CD14-positive monocyte (primary cell): ENCODE results near the gene SLC23A1. TPM values are rescaled to one million over a fixed set of nuclear protein-coding genes. Genes with fewer than 3 reads are reported as not detected.

Experiments
- DNase-seq, 3 donors: peaks; one replicate each; pipeline ENCODE4 v3.0.0-alpha.2; 2011 to 2022
- H2AFZ ChIP-seq: 2 replicates; pipeline ENCODE4 v1.6.0; 2012; ENCODE audit warnings: mild to moderate bottlenecking, low read depth, low read length, inconsistent platforms; ENCODE audit not compliant: insufficient read depth, poor library complexity, severe bottlenecking
- H3K27ac ChIP-seq, 2 donors: 1 replicate in 1 of 2; 2 replicates in 1 of 2; pipeline ENCODE4 v1.5.1; 2012 to 2013; ENCODE audit warnings: low read length in 2 of 2, control low read depth in 1 of 2, inconsistent platforms in 1 of 2, low read depth in 1 of 2, mild to moderate bottlenecking in 1 of 2
- H3K27me3 ChIP-seq, 2 donors: one replicate each; pipeline versions ENCODE4 v1.6.0 to v1.6.1; 2011 to 2013; ENCODE audit warnings: low read length in 2 of 2; ENCODE audit not compliant: control insufficient read depth in 2 of 2, insufficient read depth in 2 of 2
- H3K36me3 ChIP-seq, 2 donors: replicated peaks in 1 of 2; 1 replicate in 1 of 2; 2 replicates in 1 of 2; pipeline versions ENCODE4 v1.5.1 to v1.6.1; 2012 to 2013; ENCODE audit warnings: low read length in 2 of 2, control low read depth in 1 of 2, inconsistent platforms in 1 of 2, mild to moderate bottlenecking in 1 of 2; ENCODE audit not compliant: insufficient read depth in 2 of 2, control insufficient read depth in 1 of 2
- H3K4me1 ChIP-seq, 2 donors: 1 replicate in 1 of 2; 2 replicates in 1 of 2; pipeline versions ENCODE4 v1.5.1 to v1.6.1; 2012 to 2013; ENCODE audit warnings: low read length in 2 of 2, control low read depth in 1 of 2, inconsistent platforms in 1 of 2, mild to moderate bottlenecking in 1 of 2, moderate library complexity in 1 of 2; ENCODE audit not compliant: insufficient read depth in 2 of 2, control insufficient read depth in 1 of 2
- H3K4me2 ChIP-seq: replicated peaks from 2 replicates; pipeline ENCODE3; 2012; ENCODE audit warnings: low read length, moderate library complexity, mild to moderate bottlenecking; ENCODE audit not compliant: poor library complexity, severe bottlenecking; ENCODE audit errors: extremely low read depth
- H3K4me3 ChIP-seq, 3 experiments: fragments of 200-600 bp in 1 of 3; sonication (generic) in 1 of 3; replicated peaks in 1 of 3; 1 replicate in 2 of 3; 2 replicates in 1 of 3; pipeline ENCODE4 v1.5.1; 2011 to 2013; ENCODE audit warnings: low read length in 3 of 3, mild to moderate bottlenecking in 3 of 3, control low read depth in 2 of 3, low read depth in 2 of 3, inconsistent platforms in 1 of 3, moderate library complexity in 1 of 3
- H3K79me2 ChIP-seq: 2 replicates; pipeline ENCODE4 v1.6.0; 2012; ENCODE audit warnings: mild to moderate bottlenecking, control low read depth, inconsistent platforms, low read length, moderate library complexity; ENCODE audit not compliant: insufficient read depth
- H3K9ac ChIP-seq: 2 replicates; pipeline ENCODE4 v1.6.0; 2017; ENCODE audit warnings: low read length, mild to moderate bottlenecking; ENCODE audit not compliant: insufficient read depth, poor library complexity, severe bottlenecking
- H3K9me3 ChIP-seq, 2 donors: replicated peaks in 1 of 2; 1 replicate in 1 of 2; 2 replicates in 1 of 2; pipeline versions ENCODE4 v1.5.1 to v1.6.1; 2012 to 2013; ENCODE audit warnings: low read length in 2 of 2, control low read depth in 1 of 2; ENCODE audit not compliant: control insufficient read depth in 1 of 2, insufficient read depth in 1 of 2
- H4K20me1 ChIP-seq: 2 replicates; pipeline ENCODE4 v1.6.0; 2012; ENCODE audit warnings: mild to moderate bottlenecking, low read length, control low read depth, moderate library complexity; ENCODE audit not compliant: insufficient read depth
- H3K27ac Mint-ChIP-seq, 7 donors: one replicate each; pipeline ENCODE4 v1.8.0; 2020; ENCODE audit warnings: mild to moderate bottlenecking in 7 of 7, mixed read lengths in 7 of 7, moderate library complexity in 6 of 7, inconsistent platforms in 2 of 7
- H3K27me3 Mint-ChIP-seq, 3 donors: one replicate each; pipeline ENCODE4 v1.8.0; 2021 to 2022; ENCODE audit warnings: low read depth in 3 of 3, mild to moderate bottlenecking in 3 of 3, mixed read lengths in 3 of 3, moderate library complexity in 3 of 3, inconsistent platforms in 1 of 3
- H3K36me3 Mint-ChIP-seq, 2 donors: one replicate each; pipeline ENCODE4 v1.8.0; 2020; ENCODE audit warnings: mixed read lengths in 2 of 2, inconsistent platforms in 1 of 2, mild to moderate bottlenecking in 1 of 2
- H3K4me1 Mint-ChIP-seq: one replicate; pipeline ENCODE4 v1.8.0; 2020; ENCODE audit warnings: mild to moderate bottlenecking, mixed read lengths
- H3K4me3 Mint-ChIP-seq, 2 donors: one replicate each; pipeline ENCODE4 v1.8.0; 2020; ENCODE audit warnings: mild to moderate bottlenecking in 2 of 2, mixed read lengths in 2 of 2, moderate library complexity in 1 of 2
- H3K9me3 Mint-ChIP-seq, 7 donors: one replicate each; pipeline ENCODE4 v1.8.0; 2020 to 2022; ENCODE audit warnings: mixed read lengths in 7 of 7, mild to moderate bottlenecking in 6 of 7, moderate library complexity in 6 of 7, inconsistent platforms in 2 of 7
- CTCF ChIP-seq: fragments of 200-600 bp; IDR thresholded peaks from one replicate; pipeline ENCODE4 v1.8.0; 2022; ENCODE audit warnings: antibody characterized with exemption, mild to moderate bottlenecking
- WGBS: methylation state at CpG from one replicate; pipeline ENCODE4 v1.1.5; 2013; ENCODE audit warnings: missing lambda C conversion rate; ENCODE audit not compliant: insufficient coverage; 5-methylcytosine and 5-hydroxymethylcytosine counted together
- intact Hi-C, 2 donors: fragments of 100-400 bp; cut with micrococcal nuclease; formaldehyde crosslinking; loops; one replicate each; pipeline versions ENCODE4 v1.15.0 to v1.15.1; 2023
- polyA plus RNA-seq, 3 donors: library from polyadenylated mRNA; depleted of rRNA in 1 of 3; unstranded in 2 of 3; stranded (reverse) in 1 of 3; fragments of 300-500 nt in 2 of 3; fragments of >200 nt in 1 of 3; fragmentation: Illumina TruSeq in 2 of 3; gene quantifications; 1 replicate in 2 of 3; 2 replicates in 1 of 3; pipeline ENCODE4 v1.2.3, GENCODE V29; 2012 to 2021

The SLC23A1 gene
- polyA plus RNA-seq, 3 donors: not detected

DNA sequence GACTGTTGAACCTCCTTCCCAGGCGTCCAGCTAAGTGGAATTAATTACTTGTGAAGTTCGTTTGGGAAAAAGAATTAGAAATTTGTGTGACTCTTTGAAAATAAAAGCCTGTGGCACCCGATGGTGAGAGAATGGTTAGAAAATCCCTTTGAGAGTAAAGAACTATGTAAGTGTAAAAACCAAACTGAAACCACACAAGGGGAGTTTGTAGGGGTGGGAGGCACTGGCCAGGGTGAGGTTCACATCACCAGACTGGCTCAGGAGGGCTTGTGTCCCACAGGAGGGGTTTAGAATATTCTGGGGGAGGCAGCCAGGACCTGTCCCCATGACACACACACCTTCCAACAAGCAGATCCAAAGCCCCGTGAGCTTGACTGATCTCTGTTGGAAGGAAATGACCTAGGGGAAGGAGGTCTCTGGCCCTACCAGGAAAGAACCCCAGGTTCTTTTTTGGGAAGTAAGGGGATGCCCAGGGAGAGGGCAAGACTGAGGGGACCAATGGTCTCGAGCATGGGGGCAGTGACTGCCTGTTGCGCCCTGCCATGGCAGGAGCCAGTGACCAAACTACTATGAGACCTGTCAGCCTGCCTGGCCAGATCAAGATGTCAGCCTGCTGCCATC, 16.5 kb upstream of the SLC23A1 start:
- Mint-ChIP-seq H3K4me1 (peaks cover 28% of the 10 kb centered on the region), H3K36me3 (no peaks in the 10 kb centered on the region), H3K27me3 (peaks cover 6 to 18% (median 8%) of the 10 kb centered on the region in 3 donors), H3K4me3 (no peak overlapping the region), H3K27ac (no peak overlapping the region), H3K9me3 (peaks cover 0 to 2% (median 0%) of the 10 kb centered on the region in 7 donors)
- intact Hi-C loops: no loop called here
- no peak overlapping the region for H3K4me2 ChIP-seq
- H2AFZ ChIP-seq: no peak overlapping the region
- no peak overlapping the region for H3K9ac ChIP-seq
- DNase-seq: no peak
- no peak for TF ChIP-seq CTCF
- H4K20me1 ChIP-seq: no peaks in the 10 kb centered on the region
- H3K79me2 ChIP-seq: no peaks in the 10 kb centered on the region
- peaks cover 12 to 15% of the 10 kb centered on the region in 2 donors for H3K4me1 ChIP-seq
- H3K27ac ChIP-seq: no peak overlapping the region
- no peaks in the 10 kb centered on the region for H3K36me3 ChIP-seq
- H3K27me3 ChIP-seq: peaks cover 0 to 4% of the 10 kb centered on the region in 2 donors
- H3K4me3 ChIP-seq: no peak overlapping the region
- 100% methylated on average over 3 of the region's 6 CpGs for WGBS
- no peaks in the 10 kb centered on the region for H3K9me3 ChIP-seq

- Mint-ChIP-seq H3K9me3 (peaks cover 0 to 6% (median 3%) of the 10 kb centered on the region in 7 donors), H3K27me3 (peaks cover 21 to 35% (median 23%) of the 10 kb centered on the region in 3 donors), H3K36me3 (no peaks in the 10 kb centered on the region), H3K4me3 (no peak overlapping the region), H3K4me1 (peaks cover 22% of the 10 kb centered on the region), H3K27ac (no peak overlapping the region)
- no peak for TF ChIP-seq CTCF
- H3K4me2 ChIP-seq: no peak overlapping the region
- no peaks in the 10 kb centered on the region for H3K36me3 ChIP-seq
- H3K79me2 ChIP-seq: no peaks in the 10 kb centered on the region
- peaks cover 12 to 18% of the 10 kb centered on the region in 2 donors for H3K4me1 ChIP-seq
- H3K4me3 ChIP-seq: no peak overlapping the region
- no peaks in the 10 kb centered on the region for H4K20me1 ChIP-seq
- 80% methylated on average over 1 of the region's 6 CpGs for WGBS
- H3K9me3 ChIP-seq: peaks cover 0 to 5% of the 10 kb centered on the region in 2 donors
- peaks cover 6 to 19% of the 10 kb centered on the region in 2 donors for H3K27me3 ChIP-seq
- DNase-seq: no peak
- H2AFZ ChIP-seq: no peak overlapping the region
- intact Hi-C loops: no loop called here
- H3K9ac ChIP-seq: no peak overlapping the region
- H3K27ac ChIP-seq: no peak overlapping the region
Measured at GRCh38 chr5:139397921-139398320, 14.8 kb upstream of the SLC23A1 start.
